ENCODE results near the gene LHPP.

LHPP gene

DNA sequence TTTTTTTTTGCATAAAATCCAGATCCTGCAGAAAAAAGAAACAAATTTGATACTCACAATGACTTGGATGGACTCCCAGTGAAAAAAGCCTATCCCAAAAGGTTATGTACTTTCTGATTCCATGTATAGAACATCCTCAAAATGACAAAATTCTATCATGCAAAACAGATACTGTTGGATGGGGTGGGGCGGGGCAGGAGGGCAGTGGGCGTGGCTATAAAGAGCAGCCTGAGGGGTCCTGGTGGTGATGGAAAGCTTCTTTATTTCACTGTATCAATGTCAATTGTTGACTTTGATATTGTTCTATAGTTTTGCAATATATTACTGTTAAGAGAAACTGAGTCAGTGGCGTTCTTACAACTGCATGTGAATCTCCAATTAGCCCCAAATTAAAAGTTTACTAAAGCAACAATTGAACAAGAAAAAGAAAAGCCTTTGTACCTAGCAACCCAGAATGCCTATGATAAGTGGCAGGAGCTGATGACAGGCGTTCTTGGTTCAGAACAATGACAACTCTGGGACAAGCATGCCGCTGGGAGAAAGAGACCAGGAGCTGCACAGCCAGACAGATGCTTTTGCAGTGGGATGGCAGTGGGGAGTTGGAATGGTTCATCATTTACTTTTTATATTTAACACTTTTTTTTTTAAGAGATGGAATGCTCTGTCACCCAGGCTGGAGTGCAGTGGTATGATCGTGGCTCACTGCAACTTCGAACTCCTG is 101.9 kb downstream of the LHPP start:
- DNase-seq (ENCODE audit: low read depth in 1 of 2, low spot score in 1 of 2) = no peak
- TF ChIP-seq GABPA (IDR thresholded peaks at IDR 0.05; ENCODE audit: low read depth) = no peak
- no peak for TF ChIP-seq SPI1 (IDR thresholded peaks at IDR 0.05; ENCODE audit: borderline replicate concordance, low read depth)
- TF ChIP-seq, protein P1, sequence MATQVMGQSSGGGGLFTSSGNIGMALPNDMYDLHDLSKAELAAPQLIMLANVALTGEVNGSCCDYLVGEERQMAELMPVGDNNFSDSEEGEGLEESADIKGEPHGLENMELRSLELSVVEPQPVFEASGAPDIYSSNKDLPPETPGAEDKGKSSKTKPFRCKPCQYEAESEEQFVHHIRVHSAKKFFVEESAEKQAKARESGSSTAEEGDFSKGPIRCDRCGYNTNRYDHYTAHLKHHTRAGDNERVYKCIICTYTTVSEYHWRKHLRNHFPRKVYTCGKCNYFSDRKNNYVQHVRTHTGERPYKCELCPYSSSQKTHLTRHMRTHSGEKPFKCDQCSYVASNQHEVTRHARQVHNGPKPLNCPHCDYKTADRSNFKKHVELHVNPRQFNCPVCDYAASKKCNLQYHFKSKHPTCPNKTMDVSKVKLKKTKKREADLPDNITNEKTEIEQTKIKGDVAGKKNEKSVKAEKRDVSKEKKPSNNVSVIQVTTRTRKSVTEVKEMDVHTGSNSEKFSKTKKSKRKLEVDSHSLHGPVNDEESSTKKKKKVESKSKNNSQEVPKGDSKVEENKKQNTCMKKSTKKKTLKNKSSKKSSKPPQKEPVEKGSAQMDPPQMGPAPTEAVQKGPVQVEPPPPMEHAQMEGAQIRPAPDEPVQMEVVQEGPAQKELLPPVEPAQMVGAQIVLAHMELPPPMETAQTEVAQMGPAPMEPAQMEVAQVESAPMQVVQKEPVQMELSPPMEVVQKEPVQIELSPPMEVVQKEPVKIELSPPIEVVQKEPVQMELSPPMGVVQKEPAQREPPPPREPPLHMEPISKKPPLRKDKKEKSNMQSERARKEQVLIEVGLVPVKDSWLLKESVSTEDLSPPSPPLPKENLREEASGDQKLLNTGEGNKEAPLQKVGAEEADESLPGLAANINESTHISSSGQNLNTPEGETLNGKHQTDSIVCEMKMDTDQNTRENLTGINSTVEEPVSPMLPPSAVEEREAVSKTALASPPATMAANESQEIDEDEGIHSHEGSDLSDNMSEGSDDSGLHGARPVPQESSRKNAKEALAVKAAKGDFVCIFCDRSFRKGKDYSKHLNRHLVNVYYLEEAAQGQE (IDR thresholded peaks at IDR 0.05; ENCODE audit: insufficient replicate concordance, low read depth) = no peak
- TF ChIP-seq POLR2AphosphoS5 (IDR thresholded peaks at IDR 0.05; ENCODE audit: low read depth) = no peak
- TF ChIP-seq, protein P2, sequence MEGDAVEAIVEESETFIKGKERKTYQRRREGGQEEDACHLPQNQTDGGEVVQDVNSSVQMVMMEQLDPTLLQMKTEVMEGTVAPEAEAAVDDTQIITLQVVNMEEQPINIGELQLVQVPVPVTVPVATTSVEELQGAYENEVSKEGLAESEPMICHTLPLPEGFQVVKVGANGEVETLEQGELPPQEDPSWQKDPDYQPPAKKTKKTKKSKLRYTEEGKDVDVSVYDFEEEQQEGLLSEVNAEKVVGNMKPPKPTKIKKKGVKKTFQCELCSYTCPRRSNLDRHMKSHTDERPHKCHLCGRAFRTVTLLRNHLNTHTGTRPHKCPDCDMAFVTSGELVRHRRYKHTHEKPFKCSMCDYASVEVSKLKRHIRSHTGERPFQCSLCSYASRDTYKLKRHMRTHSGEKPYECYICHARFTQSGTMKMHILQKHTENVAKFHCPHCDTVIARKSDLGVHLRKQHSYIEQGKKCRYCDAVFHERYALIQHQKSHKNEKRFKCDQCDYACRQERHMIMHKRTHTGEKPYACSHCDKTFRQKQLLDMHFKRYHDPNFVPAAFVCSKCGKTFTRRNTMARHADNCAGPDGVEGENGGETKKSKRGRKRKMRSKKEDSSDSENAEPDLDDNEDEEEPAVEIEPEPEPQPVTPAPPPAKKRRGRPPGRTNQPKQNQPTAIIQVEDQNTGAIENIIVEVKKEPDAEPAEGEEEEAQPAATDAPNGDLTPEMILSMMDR (IDR thresholded peaks at IDR 0.05; ENCODE audit: insufficient read depth, low read length) = no peak
- Histone ChIP-seq H3K4me3 (replicated peaks; ENCODE audit: insufficient read depth, low read length) (no peak overlapping the region), H3K27ac (replicated peaks) (no peak overlapping the region), H3K27me3 (ENCODE audit: insufficient read depth, poor library complexity, severe bottlenecking) (no peaks in the 10 kb centered on the region)

DNA sequence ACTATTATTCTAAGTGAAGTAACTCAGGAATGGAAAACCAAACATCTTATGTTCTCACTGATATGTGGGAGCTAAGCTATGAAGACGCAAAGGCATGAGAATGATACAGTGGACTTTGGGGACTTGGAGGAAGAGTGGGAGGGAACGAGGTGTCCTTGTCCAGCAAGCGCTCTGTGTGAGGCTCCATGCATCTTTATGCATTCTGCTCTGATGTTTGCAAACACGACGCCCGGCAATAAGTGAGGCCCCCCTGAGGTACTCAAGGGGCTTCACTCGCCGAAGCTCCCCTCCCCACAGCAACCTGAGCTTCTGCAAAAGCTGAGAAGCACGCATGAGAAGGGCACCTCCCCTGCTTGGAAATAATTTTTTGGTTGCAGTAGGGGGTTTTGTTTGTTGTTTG is 103.3 kb downstream of the LHPP start:
- DNase-seq (ENCODE audit: low read depth in 1 of 2, low spot score in 1 of 2) = no peak
- H3K4me3 ChIP-seq (replicated peaks; ENCODE audit: insufficient read depth, low read length) = no peak overlapping the region
- no peaks in the 10 kb centered on the region for H3K27me3 ChIP-seq (ENCODE audit: insufficient read depth, poor library complexity, severe bottlenecking)
- no peak for TF ChIP-seq GABPA (IDR thresholded peaks at IDR 0.05; ENCODE audit: low read depth)
- TF ChIP-seq, protein P2 (IDR thresholded peaks at IDR 0.05; ENCODE audit: insufficient read depth, low read length) = no peak
- no peak for TF ChIP-seq POLR2AphosphoS5 (IDR thresholded peaks at IDR 0.05; ENCODE audit: low read depth)
- no peak for TF ChIP-seq SPI1 (IDR thresholded peaks at IDR 0.05; ENCODE audit: borderline replicate concordance, low read depth)
- TF ChIP-seq, protein P1 (IDR thresholded peaks at IDR 0.05; ENCODE audit: insufficient replicate concordance, low read depth) = no peak
- no peak overlapping the region for H3K27ac ChIP-seq (replicated peaks)

DNA sequence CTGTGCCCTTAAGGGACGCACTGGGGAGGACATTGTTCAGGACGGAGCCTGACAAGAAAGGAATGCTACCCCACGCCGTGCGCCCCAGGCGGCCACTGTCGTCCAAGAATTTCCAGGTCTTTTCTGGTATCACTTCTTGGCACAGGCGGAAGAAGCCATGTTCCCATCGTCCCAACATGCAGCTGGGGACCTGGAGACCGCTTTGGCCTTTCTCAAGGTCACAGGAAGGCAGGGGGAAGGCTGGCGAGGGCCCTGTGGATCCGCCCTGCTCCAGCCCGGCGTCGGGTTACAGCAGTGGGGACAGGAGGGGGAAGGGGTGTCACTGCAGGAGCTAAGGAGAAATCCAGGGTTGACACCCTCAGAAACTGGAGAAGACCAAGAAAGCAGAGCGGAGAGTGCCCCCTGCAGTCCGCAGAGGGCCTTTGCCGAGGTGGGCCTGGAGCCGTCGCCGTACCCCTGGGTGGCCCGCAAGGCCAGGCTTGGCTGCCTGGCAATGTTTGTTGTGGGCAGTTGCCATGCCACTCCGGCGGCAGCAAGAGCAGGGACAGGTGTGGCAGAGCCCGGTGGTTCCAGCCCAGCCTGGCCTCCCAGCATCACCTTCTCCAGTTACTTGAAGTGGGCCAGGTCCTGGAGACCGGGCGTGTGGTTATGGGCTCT is 104.1 kb downstream of the LHPP start:
- DNase-seq (ENCODE audit: low read depth in 1 of 2, low spot score in 1 of 2) = peak in 1 of 2 experiments; percentile 18
- Histone ChIP-seq H3K4me3 (replicated peaks; ENCODE audit: insufficient read depth, low read length) (no peak overlapping the region), H3K27me3 (ENCODE audit: insufficient read depth, poor library complexity, severe bottlenecking) (no peaks in the 10 kb centered on the region), H3K27ac (replicated peaks) (no peak overlapping the region)
- TF ChIP-seq GABPA (IDR thresholded peaks at IDR 0.05; ENCODE audit: low read depth) = no peak
- TF ChIP-seq, protein P2 (IDR thresholded peaks at IDR 0.05; ENCODE audit: insufficient read depth, low read length) = peak; percentile 16
